Mesendoderm (in vitro differentiated cells): Measurements from ENCODE around the gene CCNB1.
A peak's percentile ranks its signal among the peaks of the same experiment; 100 is the strongest.
"Not testable (repeated sequence)": the region's sequence is repeated elsewhere in the genome, so short reads cannot be mapped to it uniquely, and the experiment has no call there.

Experiments
- DNase-seq: peaks from one replicate; pipeline ENCODE4 v3.0.0; 2013
- H2AK5ac ChIP-seq: 2 replicates; pipeline ENCODE4 v1.6.1; 2013; ENCODE audit warnings: low read length, inconsistent platforms
- H2BK120ac ChIP-seq: 2 replicates; pipeline ENCODE4 v1.6.1; 2013; ENCODE audit warnings: low read depth, mild to moderate bottlenecking, low read length, moderate library complexity, mixed read lengths
- H2BK15ac ChIP-seq: replicated peaks from 2 replicates; pipeline ENCODE4 v1.6.1; 2013; ENCODE audit warnings: low read depth, mild to moderate bottlenecking, moderate library complexity
- H2BK5ac ChIP-seq: 2 replicates; pipeline ENCODE4 v1.6.1; 2013; ENCODE audit warnings: low read length, inconsistent platforms
- H3K18ac ChIP-seq: 2 replicates; pipeline ENCODE4 v1.6.1; 2013; ENCODE audit warnings: mild to moderate bottlenecking, low read length, mixed read lengths
- H3K23ac ChIP-seq: one replicate; pipeline ENCODE4 v1.6.1; 2013; ENCODE audit warnings: low read length
- H3K27ac ChIP-seq: 2 replicates; pipeline ENCODE4 v1.5.1; 2013; ENCODE audit warnings: low read depth, mild to moderate bottlenecking, inconsistent platforms, low read length, moderate library complexity
- H3K27me3 ChIP-seq: 2 replicates; pipeline ENCODE4 v1.6.1; 2013; ENCODE audit warnings: low read length, control low read depth, mild to moderate bottlenecking, inconsistent platforms; ENCODE audit not compliant: insufficient read depth, poor library complexity
- H3K36me3 ChIP-seq: 2 replicates; pipeline ENCODE4 v1.6.1; 2013; ENCODE audit warnings: low read length, inconsistent platforms; ENCODE audit not compliant: control insufficient read depth, insufficient read depth
- H3K4ac ChIP-seq: one replicate; pipeline ENCODE4 v1.6.1; 2013; ENCODE audit warnings: low read depth, mild to moderate bottlenecking, low read length, moderate library complexity
- H3K4me1 ChIP-seq: 2 replicates; pipeline ENCODE4 v1.6.1; 2013; ENCODE audit warnings: low read depth, low read length, inconsistent platforms; ENCODE audit not compliant: control insufficient read depth
- H3K4me2 ChIP-seq: 2 replicates; pipeline ENCODE4 v1.6.1; 2013; ENCODE audit warnings: low read length
- H3K4me3 ChIP-seq: 2 replicates; pipeline ENCODE4 v1.5.1; 2013; ENCODE audit warnings: mild to moderate bottlenecking, low read length
- H3K56ac ChIP-seq: one replicate; pipeline ENCODE4 v1.6.1; 2013; ENCODE audit warnings: low read length
- H3K79me1 ChIP-seq: 2 replicates; pipeline ENCODE4 v1.6.1; 2013; ENCODE audit warnings: low read length, inconsistent platforms
- H3K79me2 ChIP-seq: 2 replicates; pipeline ENCODE4 v1.6.1; 2013; ENCODE audit warnings: mild to moderate bottlenecking, low read length; ENCODE audit not compliant: control insufficient read depth, insufficient read depth
- H3K9ac ChIP-seq: 2 replicates; pipeline ENCODE4 v1.6.1; 2013; ENCODE audit warnings: low read length, inconsistent platforms
- H4K5ac ChIP-seq: one replicate; pipeline ENCODE4 v1.6.1; 2013; ENCODE audit warnings: low read length
- H4K8ac ChIP-seq: one replicate; pipeline ENCODE4 v1.6.1; 2013; ENCODE audit warnings: low read depth, mild to moderate bottlenecking, control low read depth, low read length, moderate library complexity
- WGBS: extraction: QIAGEN DNeasy Blood & Tissue Kit; methylation state at CpG from one replicate; pipeline ENCODE4 v1.1.7; 2013; ENCODE audit warnings: low lambda C conversion rate, missing lambda C conversion rate; ENCODE audit not compliant: insufficient coverage; ENCODE audit errors: extremely low coverage; 5-methylcytosine and 5-hydroxymethylcytosine counted together

The CCNB1 gene

DNA sequence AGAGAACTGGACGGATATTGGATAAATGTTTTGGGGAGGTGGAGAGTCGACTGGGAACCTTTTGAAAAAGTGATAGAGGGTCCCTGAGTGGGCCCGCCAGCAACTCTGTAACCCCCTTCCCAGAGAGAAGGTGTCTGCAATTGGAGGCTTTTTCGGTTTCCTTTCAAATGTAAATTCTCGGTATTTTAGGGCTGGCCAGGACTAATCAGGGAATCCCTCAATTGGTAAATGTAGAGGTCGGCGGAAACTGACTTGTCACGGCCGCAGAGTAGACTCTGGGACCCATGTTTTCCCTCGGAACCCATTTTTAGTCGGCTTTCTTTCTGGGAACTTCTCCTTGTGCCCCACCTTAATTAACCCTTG, 524 bp downstream of the CCNB1 start:
- peaks cover 3% of the 10 kb centered on the region for H3K4me1 ChIP-seq
- DNase-seq = peak; percentile 49
- peak overlapping the region; percentile 86 for H3K27ac ChIP-seq
- H3K4me2 ChIP-seq = peak overlapping the region; percentile 97
- H3K27me3 ChIP-seq = no peaks in the 10 kb centered on the region
- H3K36me3 ChIP-seq = peaks cover 7% of the 10 kb centered on the region
- H3K56ac ChIP-seq = peak overlapping the region; percentile 100
- no peak overlapping the region for H2BK120ac ChIP-seq
- H2BK15ac ChIP-seq = no peak overlapping the region
- peak overlapping the region; percentile 98 for H3K9ac ChIP-seq
- peak overlapping the region; percentile 60 for H3K18ac ChIP-seq
- H2BK5ac ChIP-seq = peak overlapping the region; percentile 92
- no peak overlapping the region for H2AK5ac ChIP-seq
- H3K4me3 ChIP-seq = peak overlapping the region; percentile 96
- H3K23ac ChIP-seq = peak overlapping the region; percentile 83
- H4K5ac ChIP-seq = no peak overlapping the region
- H4K8ac ChIP-seq = no peak overlapping the region
- peaks cover 22% of the 10 kb centered on the region for H3K79me2 ChIP-seq
- peaks cover 12% of the 10 kb centered on the region for H3K79me1 ChIP-seq
- WGBS = no CpG with 5 or more reads among the region's 11 CpGs
- peak overlapping the region; percentile 76 for H3K4ac ChIP-seq

GRCh38 chr5:69167929-69168328, 979 bp downstream of the CCNB1 start:
- Histone ChIP-seq H3K4ac (no peak overlapping the region), H3K56ac (peak overlapping the region; percentile 100), H3K27ac (no peak overlapping the region), H2BK15ac (no peak overlapping the region), H2BK5ac (no peak overlapping the region), H3K9ac (peak overlapping the region; percentile 98), H3K4me3 (peak overlapping the region; percentile 96), H3K23ac (no peak overlapping the region), H3K18ac (peak overlapping the region; percentile 60), H3K4me1 (peaks cover 3% of the 10 kb centered on the region), H2BK120ac (no peak overlapping the region), H3K79me1 (peaks cover 13% of the 10 kb centered on the region), H4K8ac (no peak overlapping the region), H3K79me2 (peaks cover 22% of the 10 kb centered on the region), H3K4me2 (peak overlapping the region; percentile 97), H2AK5ac (no peak overlapping the region), H4K5ac (no peak overlapping the region), H3K27me3 (no peaks in the 10 kb centered on the region), H3K36me3 (peaks cover 8% of the 10 kb centered on the region)
- no peak for DNase-seq
- WGBS = no CpG with 5 or more reads among the region's 8 CpGs

DNA sequence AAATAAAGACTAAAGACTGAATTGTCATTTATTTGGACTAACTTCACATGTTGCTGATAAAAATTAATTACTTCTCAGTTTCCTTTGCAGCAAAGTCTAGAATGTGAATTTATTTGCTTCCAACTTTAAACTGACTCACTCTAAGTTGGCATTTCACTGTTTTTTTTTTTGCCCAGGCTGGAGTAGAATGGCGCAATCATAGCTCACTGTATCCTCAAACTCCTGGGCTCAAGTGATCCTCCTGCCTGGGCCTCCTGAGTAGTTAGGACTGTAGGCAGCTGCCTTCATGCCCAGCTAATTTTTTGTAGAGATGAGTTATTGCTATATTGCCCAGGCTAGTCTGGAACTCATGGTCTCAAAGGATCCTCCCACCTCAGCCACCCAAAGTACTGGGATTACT, 3.5 kb downstream of the CCNB1 start:
- Histone ChIP-seq H3K4ac (no peak overlapping the region), H3K56ac (no peak overlapping the region), H3K27ac (no peak overlapping the region), H2BK120ac (no peak overlapping the region), H3K79me1 (peaks cover 15% of the 10 kb centered on the region), H2BK15ac (no peak overlapping the region), H2AK5ac (no peak overlapping the region), H4K8ac (no peak overlapping the region), H3K18ac (no peak overlapping the region), H3K27me3 (no peaks in the 10 kb centered on the region), H3K36me3 (peaks cover 24% of the 10 kb centered on the region), H2BK5ac (no peak overlapping the region), H3K4me2 (no peak overlapping the region), H3K9ac (no peak overlapping the region), H4K5ac (no peak overlapping the region), H3K23ac (no peak overlapping the region), H3K4me1 (peaks cover 3% of the 10 kb centered on the region), H3K4me3 (no peak overlapping the region), H3K79me2 (peaks cover 22% of the 10 kb centered on the region)
- no CpG with 5 or more reads among the region's 1 CpG for WGBS
- DNase-seq = no peak

GRCh38 chr5:69170969-69171368, 4.0 kb downstream of the CCNB1 start:
- peaks cover 22% of the 10 kb centered on the region for H3K79me2 ChIP-seq
- no peak overlapping the region for H3K4ac ChIP-seq
- H4K5ac ChIP-seq = no peak overlapping the region
- peaks cover 26% of the 10 kb centered on the region for H3K36me3 ChIP-seq
- no peak overlapping the region for H3K56ac ChIP-seq
- H3K4me1 ChIP-seq = peaks cover 3% of the 10 kb centered on the region
- peaks cover 15% of the 10 kb centered on the region for H3K79me1 ChIP-seq
- no CpG with 5 or more reads among the region's 3 CpGs for WGBS
- H2AK5ac ChIP-seq = no peak overlapping the region
- H3K4me3 ChIP-seq = no peak overlapping the region
- no peak overlapping the region for H2BK120ac ChIP-seq
- H3K23ac ChIP-seq = no peak overlapping the region
- no peak overlapping the region for H3K27ac ChIP-seq
- DNase-seq = no peak
- no peak overlapping the region for H2BK5ac ChIP-seq
- no peak overlapping the region for H3K4me2 ChIP-seq
- no peak overlapping the region for H3K9ac ChIP-seq
- H4K8ac ChIP-seq = no peak overlapping the region
- H3K18ac ChIP-seq = no peak overlapping the region
- H2BK15ac ChIP-seq = no peak overlapping the region
- H3K27me3 ChIP-seq = no peaks in the 10 kb centered on the region

GRCh38 chr5:69181659-69182293, 14.8 kb downstream of the CCNB1 start:
- H3K4me3 ChIP-seq = not testable (repeated sequence)

GRCh38 chr5:69184621-69185020, 17.7 kb downstream of the CCNB1 start:
- no peak overlapping the region for H4K5ac ChIP-seq
- H2BK5ac ChIP-seq = no peak overlapping the region
- no peak overlapping the region for H3K56ac ChIP-seq
- H3K4ac ChIP-seq = no peak overlapping the region
- no peak overlapping the region for H3K18ac ChIP-seq
- H3K27ac ChIP-seq = no peak overlapping the region
- H2BK15ac ChIP-seq = no peak overlapping the region
- no peak overlapping the region for H3K9ac ChIP-seq
- no CpG with 5 or more reads among the region's 1 CpG for WGBS
- no peak overlapping the region for H2AK5ac ChIP-seq
- H3K79me1 ChIP-seq = peaks cover 1% of the 10 kb centered on the region
- H3K36me3 ChIP-seq = no peaks in the 10 kb centered on the region
- no peak overlapping the region for H3K23ac ChIP-seq
- DNase-seq = peak; percentile 13
- H2BK120ac ChIP-seq = no peak overlapping the region
- no peak overlapping the region for H4K8ac ChIP-seq
- H3K4me3 ChIP-seq = no peak overlapping the region
- no peaks in the 10 kb centered on the region for H3K27me3 ChIP-seq
- H3K4me2 ChIP-seq = no peak overlapping the region
- no peaks in the 10 kb centered on the region for H3K79me2 ChIP-seq
- no peaks in the 10 kb centered on the region for H3K4me1 ChIP-seq

More at GRCh38 chr5:69181659-69182293, 14.8 kb downstream of the CCNB1 start:
- H3K56ac ChIP-seq, H3K18ac ChIP-seq, H3K4me2 ChIP-seq, H3K79me2 ChIP-seq, H2BK120ac ChIP-seq, H3K23ac ChIP-seq, H3K27ac ChIP-seq, H4K5ac ChIP-seq, H3K9ac ChIP-seq, H3K79me1 ChIP-seq, H3K27me3 ChIP-seq, H3K4ac ChIP-seq, H2BK5ac ChIP-seq, H3K36me3 ChIP-seq, H3K4me1 ChIP-seq, DNase-seq, H2AK5ac ChIP-seq, H4K8ac ChIP-seq, H2BK15ac ChIP-seq: not testable (repeated sequence)
- WGBS = no CpG with 5 or more reads among the region's 15 CpGs
